Activated T-cell treated with anti-CD3 and anti-CD28 coated beads, Interleukin-2, amount 50 U/mL, for 4 hours (primary cell): Measurements from ENCODE around the gene HNRNPF. TPM values are rescaled to one million over a fixed set of nuclear protein-coding genes. Genes with fewer than 3 reads are reported as not detected.
A peak's percentile ranks its signal among the peaks of the same experiment; 100 is the strongest.

Experiments used
- ATAC-seq, 2 donors: fragments of 200-7000 bp; cut with Tn5 transposase; one replicate each; pipeline ENCODE4 v1.10.0; 2021
- DNase-seq: peaks from one replicate; pipeline ENCODE4 v3.0.0-alpha.2; 2020
- H3K27me3 Mint-ChIP-seq: one replicate; pipeline ENCODE4 v1.8.0; 2021; ENCODE audit warnings: low read depth, mixed read lengths
- H3K36me3 Mint-ChIP-seq: one replicate; pipeline ENCODE4 v1.8.0; 2022; ENCODE audit warnings: mixed read lengths; ENCODE audit not compliant: insufficient read depth
- H3K4me1 Mint-ChIP-seq: one replicate; pipeline ENCODE4 v1.8.0; 2021; ENCODE audit warnings: low read depth, mixed read lengths
- H3K4me3 Mint-ChIP-seq: one replicate; pipeline ENCODE4 v1.8.0; 2021; ENCODE audit warnings: mild to moderate bottlenecking, moderate library complexity, mixed read lengths
- H3K9me3 Mint-ChIP-seq: one replicate; pipeline ENCODE4 v1.8.0; 2021; ENCODE audit warnings: mixed read lengths
- total RNA-seq, 3 donors: library from RNA; stranded (reverse); gene quantifications; one replicate each; pipeline ENCODE4 v1.2.1, GENCODE V29; 2021

The HNRNPF gene
- total RNA-seq, 3 donors from 2014 or later: 531 to 572 (median 556) TPM

GRCh38 chr10:43410345-43410744 lies 1.4 kb upstream of the HNRNPF start:
- H3K27me3 Mint-ChIP-seq: no peaks in the 10 kb centered on the region
- DNase-seq (no peak), ATAC-seq (no peak)
- peaks cover 9% of the 10 kb centered on the region for H3K36me3 Mint-ChIP-seq
- H3K4me3 Mint-ChIP-seq: peak overlapping the region; percentile 98
- H3K4me1 Mint-ChIP-seq: peaks cover 10% of the 10 kb centered on the region
- no peaks in the 10 kb centered on the region for H3K9me3 Mint-ChIP-seq

DNA sequence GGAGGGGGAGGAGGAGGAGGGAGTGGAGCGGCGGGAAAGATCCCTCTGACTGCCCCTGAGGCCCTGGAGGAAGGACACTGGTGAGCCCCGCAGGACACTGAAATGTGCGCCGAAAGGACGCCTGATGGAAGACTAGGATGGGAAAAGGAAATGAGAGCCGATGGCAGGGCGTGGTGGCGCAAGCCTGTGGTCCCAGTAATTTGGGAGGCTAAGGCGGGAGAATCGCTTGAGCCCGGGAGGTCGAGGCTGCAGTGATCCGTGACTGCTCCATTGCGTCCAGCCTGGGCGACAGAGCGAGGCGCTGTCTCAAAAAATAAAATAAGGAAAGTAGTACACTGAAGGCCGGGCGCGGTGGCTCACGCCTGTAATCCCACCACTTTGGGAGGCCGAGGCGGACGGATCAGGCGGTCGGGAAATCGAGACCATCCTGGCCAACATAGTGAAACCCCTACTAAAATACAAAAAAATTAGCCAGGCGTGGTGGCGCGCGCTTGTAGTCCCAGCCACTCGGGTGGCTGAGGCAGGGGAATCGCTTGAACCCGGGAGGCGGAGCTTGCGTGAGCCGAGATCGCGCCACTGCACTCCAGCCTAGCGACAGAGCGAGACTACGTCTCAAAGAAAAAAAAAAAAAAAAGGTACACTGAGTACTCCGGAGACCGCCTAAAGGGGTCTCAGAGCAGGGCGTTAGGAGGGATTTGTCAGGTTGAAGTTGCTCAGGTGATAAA lies 561 bp upstream of the HNRNPF start:
- Mint-ChIP-seq H3K36me3 (peaks cover 13% of the 10 kb centered on the region), H3K4me1 (peaks cover 14% of the 10 kb centered on the region), H3K4me3 (peak overlapping the region; percentile 98), H3K27me3 (no peaks in the 10 kb centered on the region), H3K9me3 (no peaks in the 10 kb centered on the region)
- DNase-seq (peak; percentile 60), ATAC-seq (peak; percentile 6 to 10)

- ATAC-seq (peak; percentile 1), DNase-seq (no peak)
- Mint-ChIP-seq H3K36me3 (peaks cover 15% of the 10 kb centered on the region), H3K9me3 (no peaks in the 10 kb centered on the region), H3K4me3 (peak overlapping the region; percentile 98), H3K4me1 (peaks cover 25% of the 10 kb centered on the region), H3K27me3 (no peaks in the 10 kb centered on the region)
Measured at GRCh38 chr10:43408331-43408709, 666 bp downstream of the HNRNPF start.

DNA sequence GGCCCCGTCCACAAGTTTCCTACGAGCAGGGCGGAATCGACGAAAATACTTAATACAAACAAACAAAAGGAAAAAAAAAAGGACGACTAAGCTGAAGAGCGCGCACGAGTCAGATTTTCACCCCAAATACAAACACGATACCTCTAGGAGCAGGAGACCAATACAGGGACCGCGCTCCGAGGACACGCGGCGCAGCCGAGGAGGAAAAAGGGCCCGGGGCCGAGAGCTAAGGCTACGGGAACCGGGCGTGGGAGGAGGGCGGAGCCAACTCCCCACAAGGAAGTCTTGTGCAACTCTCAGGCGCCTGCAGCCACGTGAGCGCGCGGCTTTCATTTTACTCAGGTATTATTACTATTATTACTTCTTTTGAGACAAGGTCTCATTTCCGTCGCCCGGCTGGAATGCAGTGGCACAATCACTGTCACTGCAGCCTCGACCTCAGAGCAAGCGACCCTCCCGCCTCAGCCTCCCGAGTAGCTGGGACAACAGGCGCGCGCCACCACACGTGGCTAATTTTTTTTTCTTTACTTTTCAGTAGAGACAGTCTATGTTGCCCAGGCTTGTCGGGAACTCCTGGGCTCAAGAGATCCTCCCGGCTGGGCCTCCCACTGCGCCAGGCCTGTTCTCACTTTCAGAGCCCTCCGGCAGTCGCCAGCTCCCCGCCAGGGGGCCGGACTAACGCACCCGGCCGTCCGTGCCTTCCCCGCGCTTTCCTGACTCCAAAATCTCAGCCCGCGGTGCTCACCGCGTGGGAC lies 1.2 kb downstream of the HNRNPF start:
- H3K9me3 Mint-ChIP-seq: no peaks in the 10 kb centered on the region
- H3K4me3 Mint-ChIP-seq: peak overlapping the region; percentile 98
- no peaks in the 10 kb centered on the region for H3K27me3 Mint-ChIP-seq
- peak; percentile 33 to 35 for ATAC-seq
- H3K36me3 Mint-ChIP-seq: peaks cover 21% of the 10 kb centered on the region
- DNase-seq: peak; percentile 88
- peaks cover 31% of the 10 kb centered on the region for H3K4me1 Mint-ChIP-seq

- no peaks in the 10 kb centered on the region for H3K9me3 Mint-ChIP-seq
- no peaks in the 10 kb centered on the region for H3K27me3 Mint-ChIP-seq
- DNase-seq (peak; percentile 43), ATAC-seq (peak in 1 of 2 donors; percentile 3)
- H3K4me1 Mint-ChIP-seq: peaks cover 37% of the 10 kb centered on the region
- peak overlapping the region; percentile 98 for H3K4me3 Mint-ChIP-seq
- peaks cover 26% of the 10 kb centered on the region for H3K36me3 Mint-ChIP-seq
Measured at GRCh38 chr10:43407148-43407575, 1.8 kb downstream of the HNRNPF start.

DNA sequence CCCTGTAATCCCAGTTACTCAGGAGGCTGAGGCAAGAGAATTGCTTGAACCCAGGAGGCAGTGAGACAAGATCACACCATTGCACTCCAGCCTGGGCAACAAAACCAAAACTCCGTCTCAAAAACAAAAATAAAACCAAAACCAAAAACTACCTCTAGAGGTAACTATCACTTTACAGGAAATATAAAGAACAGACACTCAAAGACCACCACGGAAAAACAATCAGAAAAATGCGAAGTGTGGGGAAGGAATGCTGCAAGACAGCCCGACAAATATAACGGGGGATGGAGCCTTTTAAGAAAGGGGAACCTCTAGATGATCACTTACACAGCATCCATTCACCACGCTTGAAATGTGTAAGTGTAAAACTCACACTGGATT lies 4.3 kb downstream of the HNRNPF start:
- no peak for DNase-seq
- Mint-ChIP-seq H3K4me3 (peak overlapping the region; percentile 98), H3K27me3 (no peaks in the 10 kb centered on the region), H3K4me1 (peaks cover 53% of the 10 kb centered on the region), H3K9me3 (no peaks in the 10 kb centered on the region), H3K36me3 (peaks cover 38% of the 10 kb centered on the region)
- no peak for ATAC-seq

DNA sequence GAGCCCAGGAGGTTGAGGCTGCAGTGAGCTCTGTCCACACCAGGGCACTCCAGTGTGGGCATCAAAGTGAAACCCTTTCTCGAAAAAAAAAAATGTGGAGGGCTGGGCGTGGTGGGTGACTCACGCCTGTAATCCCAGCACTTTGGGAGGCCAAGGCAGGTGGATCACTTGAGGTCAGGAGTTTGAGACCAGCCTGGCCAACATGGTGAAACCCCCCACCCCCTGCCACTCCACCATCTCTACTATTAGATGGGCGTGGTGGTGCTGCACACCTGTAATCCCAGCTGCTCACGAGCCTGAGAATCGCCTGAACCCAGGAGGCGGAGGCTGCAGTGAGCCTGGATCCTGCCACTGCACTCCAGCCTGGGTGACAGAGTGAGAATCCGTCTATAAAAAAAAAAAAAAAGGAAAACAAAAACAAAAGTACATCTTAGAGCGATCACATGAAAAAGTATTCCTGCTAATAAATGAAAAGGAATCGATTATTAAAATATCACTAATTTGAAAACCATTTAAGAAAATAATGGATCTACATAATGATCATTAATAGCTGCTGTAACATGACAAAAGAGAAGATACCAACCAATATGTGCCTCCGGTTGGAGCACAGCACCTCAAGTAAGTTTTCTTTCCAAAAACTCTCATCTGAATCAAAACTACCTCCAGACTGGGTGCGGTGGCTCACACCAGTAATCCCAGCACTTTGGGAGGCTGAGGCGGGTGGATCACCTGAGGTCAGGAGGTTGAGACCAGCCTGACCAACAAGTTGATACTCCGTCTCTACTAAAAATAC lies 4.9 kb downstream of the HNRNPF start:
- ATAC-seq (no peak), DNase-seq (no peak)
- H3K4me3 Mint-ChIP-seq: peak overlapping the region; percentile 98
- no peaks in the 10 kb centered on the region for H3K9me3 Mint-ChIP-seq
- H3K27me3 Mint-ChIP-seq: no peaks in the 10 kb centered on the region
- peaks cover 56% of the 10 kb centered on the region for H3K4me1 Mint-ChIP-seq
- peaks cover 43% of the 10 kb centered on the region for H3K36me3 Mint-ChIP-seq

DNA sequence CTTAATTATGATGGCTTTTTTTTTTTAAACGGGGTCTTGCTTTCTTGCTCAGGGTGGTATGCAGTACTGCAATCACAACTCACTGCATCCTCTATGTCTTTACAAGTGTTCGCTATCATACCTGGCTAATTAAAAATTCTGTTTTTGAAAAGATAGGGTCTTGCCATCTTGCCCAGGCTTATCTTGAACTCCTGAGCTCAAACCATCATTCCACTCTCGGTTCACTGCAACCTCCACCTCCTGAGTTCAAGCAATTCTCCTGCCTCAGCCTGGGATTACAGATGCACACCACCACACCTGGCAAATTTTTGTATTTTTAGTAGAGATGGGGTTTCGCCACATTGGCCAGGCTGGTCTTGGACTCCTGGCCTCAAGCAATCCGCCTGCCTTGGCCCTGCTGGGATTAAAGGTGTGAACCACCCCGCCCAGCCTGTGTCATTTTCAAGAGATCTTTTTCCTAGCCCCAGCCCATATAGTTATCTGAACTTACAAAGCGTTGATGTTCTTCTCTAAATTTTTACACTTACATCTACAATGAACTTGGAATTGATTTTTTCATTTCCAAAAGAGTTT lies 6.0 kb downstream of the HNRNPF start:
- no peak for ATAC-seq
- H3K4me3 Mint-ChIP-seq: peak overlapping the region; percentile 98
- H3K9me3 Mint-ChIP-seq: no peaks in the 10 kb centered on the region
- peaks cover 64% of the 10 kb centered on the region for H3K4me1 Mint-ChIP-seq
- H3K36me3 Mint-ChIP-seq: peaks cover 41% of the 10 kb centered on the region
- H3K27me3 Mint-ChIP-seq: no peaks in the 10 kb centered on the region
- no peak for DNase-seq

DNA sequence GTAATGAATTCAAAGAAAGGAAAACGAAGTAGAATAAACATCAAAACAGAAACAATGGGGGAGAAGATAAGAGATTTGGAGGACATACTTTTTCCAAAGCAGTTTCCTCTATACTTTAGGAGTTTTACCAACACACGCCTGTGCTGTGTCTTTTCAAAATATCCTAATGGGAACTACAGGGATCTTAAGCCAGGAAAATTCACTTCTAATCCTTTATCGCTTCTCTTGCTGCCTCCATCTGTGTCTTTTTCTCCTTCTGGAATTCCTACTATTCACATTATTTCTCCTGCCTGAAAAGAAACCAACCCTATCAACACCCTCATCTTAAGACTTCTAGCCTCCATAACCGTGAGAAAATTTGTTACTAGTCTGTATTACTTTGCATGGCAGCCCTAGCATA lies 6.8 kb downstream of the HNRNPF start:
- H3K4me3 Mint-ChIP-seq: peak overlapping the region; percentile 98
- no peaks in the 10 kb centered on the region for H3K27me3 Mint-ChIP-seq
- no peak for DNase-seq
- no peak for ATAC-seq
- H3K36me3 Mint-ChIP-seq: peaks cover 41% of the 10 kb centered on the region
- H3K4me1 Mint-ChIP-seq: peaks cover 68% of the 10 kb centered on the region
- no peaks in the 10 kb centered on the region for H3K9me3 Mint-ChIP-seq

DNA sequence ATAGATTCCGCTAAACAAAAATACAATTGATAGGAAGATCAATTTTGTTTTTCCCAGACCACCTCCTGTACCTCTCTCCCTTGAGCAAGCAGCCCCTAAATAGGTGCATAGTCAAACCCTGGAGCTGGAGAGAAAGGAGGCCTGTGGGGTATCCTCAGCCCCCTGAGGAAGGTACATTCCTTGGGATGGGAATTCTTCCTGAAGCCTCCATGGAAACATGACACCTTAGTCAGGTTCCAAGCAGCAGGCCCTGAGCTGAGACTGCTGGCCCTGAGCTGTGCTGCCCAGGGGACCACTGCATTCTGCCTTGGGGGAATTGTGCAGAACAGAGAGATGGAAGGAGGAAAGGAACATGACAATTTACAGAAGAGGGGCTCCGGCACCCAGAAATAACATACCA lies 7.4 kb downstream of the HNRNPF start:
- no peaks in the 10 kb centered on the region for H3K27me3 Mint-ChIP-seq
- H3K4me1 Mint-ChIP-seq: peaks cover 69% of the 10 kb centered on the region
- H3K36me3 Mint-ChIP-seq: peaks cover 41% of the 10 kb centered on the region
- ATAC-seq: no peak
- DNase-seq: no peak
- H3K4me3 Mint-ChIP-seq: peak overlapping the region; percentile 98
- H3K9me3 Mint-ChIP-seq: no peaks in the 10 kb centered on the region

DNA sequence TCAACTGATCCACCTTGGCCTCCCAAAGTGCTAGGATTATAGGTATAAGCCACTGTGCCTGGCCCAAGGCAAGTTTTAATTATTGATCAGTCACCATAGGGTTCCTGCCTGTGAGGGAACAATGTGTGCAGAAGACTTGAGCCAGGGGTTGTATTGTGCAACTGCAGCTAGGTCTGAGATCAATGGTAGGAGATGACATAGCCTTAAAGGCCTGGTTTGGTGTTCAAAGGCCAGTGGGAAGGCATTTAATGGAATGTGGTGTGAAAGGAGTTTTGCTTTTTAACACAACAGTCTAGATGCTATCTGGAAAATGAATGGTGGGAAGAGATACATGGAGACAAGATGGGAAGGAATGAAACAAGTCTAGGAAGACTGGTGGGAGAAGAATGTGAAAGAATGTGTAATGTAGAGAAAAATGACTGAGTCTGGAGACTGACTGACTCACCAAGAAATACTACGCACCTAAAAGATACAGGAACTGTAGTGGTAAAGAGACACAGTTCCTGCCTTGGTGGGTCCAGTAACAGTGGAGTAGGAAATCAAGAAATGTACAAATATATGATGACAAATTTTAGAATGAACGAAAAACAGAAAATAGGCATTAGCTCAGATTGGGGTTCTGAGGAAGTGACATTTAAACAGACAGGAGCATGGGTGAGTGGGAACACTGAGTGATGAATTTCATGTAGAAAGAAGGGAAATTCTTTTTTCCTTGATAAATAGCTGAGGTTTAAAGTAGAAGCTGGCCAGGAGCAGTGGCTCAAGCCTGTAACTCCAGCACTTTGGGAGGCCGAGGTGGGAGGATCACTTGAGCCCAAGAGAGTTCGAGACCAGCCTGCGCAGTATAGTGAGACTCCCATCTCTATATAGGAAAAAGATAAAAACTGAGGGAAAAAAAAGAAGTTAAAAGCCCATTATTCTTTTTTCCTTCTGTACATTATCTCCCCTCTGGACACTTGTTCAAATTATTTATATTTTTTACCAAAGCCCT lies 9.4 kb downstream of the HNRNPF start:
- Mint-ChIP-seq H3K9me3 (no peaks in the 10 kb centered on the region), H3K27me3 (no peaks in the 10 kb centered on the region), H3K36me3 (peaks cover 47% of the 10 kb centered on the region), H3K4me1 (peaks cover 80% of the 10 kb centered on the region), H3K4me3 (peak overlapping the region; percentile 98)
- peak; percentile 44 to 49 for ATAC-seq
- no peak for DNase-seq

DNA sequence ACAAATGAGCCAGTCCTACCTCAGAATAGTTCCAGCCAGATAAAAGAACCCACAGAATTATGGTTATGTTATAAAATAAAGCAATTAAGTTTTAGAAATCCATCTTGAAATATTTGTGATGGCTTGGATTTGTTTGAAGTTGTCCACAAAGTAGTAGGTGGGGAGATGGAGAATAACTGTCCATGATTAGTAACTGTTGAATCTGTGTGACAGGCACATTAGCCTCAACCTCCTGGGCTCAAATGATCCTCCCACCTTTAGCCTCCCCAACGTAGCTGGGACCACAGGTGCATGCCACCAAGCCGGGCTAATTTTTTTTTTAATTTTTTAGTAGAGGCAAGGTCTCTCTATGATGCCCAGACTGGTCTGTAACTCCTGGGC lies 10.1 kb downstream of the HNRNPF start:
- ATAC-seq (no peak), DNase-seq (no peak)
- H3K36me3 Mint-ChIP-seq: peaks cover 48% of the 10 kb centered on the region
- H3K4me3 Mint-ChIP-seq: peak overlapping the region; percentile 98
- no peaks in the 10 kb centered on the region for H3K27me3 Mint-ChIP-seq
- peaks cover 78% of the 10 kb centered on the region for H3K4me1 Mint-ChIP-seq
- H3K9me3 Mint-ChIP-seq: no peaks in the 10 kb centered on the region

- Mint-ChIP-seq H3K4me3 (peak overlapping the region; percentile 98), H3K4me1 (peaks cover 74% of the 10 kb centered on the region), H3K27me3 (no peaks in the 10 kb centered on the region), H3K36me3 (peaks cover 49% of the 10 kb centered on the region), H3K9me3 (no peaks in the 10 kb centered on the region)
- DNase-seq (peak; percentile 51), ATAC-seq (peak; percentile 69 to 71)
Measured at GRCh38 chr10:43396928-43397624, 11.9 kb downstream of the HNRNPF start.
